MM.1S (cell line): ENCODE results near the gene LMNTD2.

Experiments
- CTCF ChIP-seq: fragments of 300-600 bp; sonication (generic); IDR thresholded peaks from 2 replicates; pipeline ENCODE4 v1.5.1; 2016; ENCODE audit warnings: antibody characterized with exemption, low read length, mixed read lengths
- EZH2 ChIP-seq: fragments of 300-600 bp; sonication (generic); optimal IDR thresholded peaks from 2 replicates; pipeline ENCODE3; 2017; ENCODE audit warnings: low read depth, mild to moderate bottlenecking, antibody characterized with exemption, low read length, mixed read lengths
- EZH2phosphoT487 ChIP-seq: fragments of 300-600 bp; sonication (generic); IDR thresholded peaks from 2 replicates; pipeline ENCODE4 v1.6.1; 2018; ENCODE audit warnings: antibody characterized with exemption, low read length

GRCh38 chr11:526192-526591 lies 34.3 kb downstream of the LMNTD2 start:
- TF ChIP-seq CTCF (no peak), EZH2 (no peak), EZH2phosphoT487 (no peak)
